Mucosa of descending colon (tissue), 3 donors: ENCODE measurements around the gene ADIRF. TPM values are rescaled to one million over a fixed set of nuclear protein-coding genes. Genes with fewer than 3 reads are reported as not detected.
"Not testable (repeated sequence)": the region's sequence is repeated elsewhere in the genome, so short reads cannot be mapped to it uniquely, and the experiment has no call there.

Experiments
- ATAC-seq: fragments of 200-7000 bp; cut with Tn5 transposase; one replicate; pipeline ENCODE4 v1.9.1; 2020; ENCODE audit warnings: mild to moderate bottlenecking, moderate library complexity
- DNase-seq, 3 donors: peaks; one replicate each; pipeline ENCODE4 v3.0.0-alpha.2; 2020
- H3K36me3 ChIP-seq: fragments of 200-600 bp; one replicate; pipeline ENCODE4 v1.8.0; 2021; ENCODE audit warnings: low read depth, mild to moderate bottlenecking
- H3K4me1 ChIP-seq: fragments of 200-600 bp; one replicate; pipeline ENCODE4 v1.8.0; 2021; ENCODE audit warnings: low read depth, mild to moderate bottlenecking
- H3K4me3 ChIP-seq: fragments of 200-600 bp; one replicate; pipeline ENCODE4 v1.8.0; 2021; ENCODE audit warnings: mild to moderate bottlenecking
- H3K9me3 ChIP-seq: fragments of 200-600 bp; one replicate; pipeline ENCODE4 v1.8.0; 2021; ENCODE audit warnings: mild to moderate bottlenecking
- intact Hi-C, 2 donors: fragments of 100-400 bp; cut with DNase I in 1 of 2; cut with micrococcal nuclease in 1 of 2; formaldehyde crosslinking; loops; one replicate each; pipeline versions ENCODE4 v1.11.0 to v1.11.1; 2022; cut with DNase I, micrococcal nuclease
- total RNA-seq, 3 donors: library from RNA; stranded (reverse); fragmentation: NEBNext Ultra II Directional in 2 of 3; extraction: Animal tissue kit (Norgen Biotek cat#: 25700) in 2 of 3; gene quantifications; one replicate each; pipeline versions ENCODE4 v1.2.1 to v1.2.4, GENCODE V29; 2021 to 2023
- donor health status: DM: no; HTN: no; CAD: no; lungs with moderate emphysema.
- donor health status: DM: no; HTN: no; CAD: no.
- donor health status: DM: no; HTN: yes; CAD: no.

Gene ADIRF
- total RNA-seq, 3 donors from 2014 or later: 48.6 to 127 (median 90.6) TPM

DNA sequence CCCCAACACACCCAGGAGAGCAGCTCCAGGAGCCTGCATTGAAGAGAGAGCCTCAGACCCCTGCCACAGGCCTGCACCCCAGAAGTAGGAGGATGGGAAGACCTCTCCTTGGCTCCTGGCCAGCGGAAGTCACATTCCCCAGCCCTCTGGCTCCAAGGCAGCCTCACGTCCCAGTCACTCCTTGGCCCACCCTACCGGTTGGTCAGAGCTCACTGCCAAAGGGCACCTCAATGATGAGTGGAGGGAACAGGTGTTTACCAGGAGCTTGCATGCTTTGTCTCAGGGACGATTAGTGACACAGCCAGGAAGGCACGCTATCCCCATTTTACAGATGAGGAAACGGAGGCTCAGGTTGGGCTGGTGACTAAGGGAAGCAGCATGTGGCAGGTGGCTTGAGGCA is 50.8 kb downstream of the ADIRF start:
- H3K9me3 ChIP-seq, H3K4me3 ChIP-seq, H3K36me3 ChIP-seq, H3K4me1 ChIP-seq, DNase-seq, intact Hi-C loops, ATAC-seq: not testable (repeated sequence)

- DNase-seq, H3K36me3 ChIP-seq, H3K4me1 ChIP-seq, H3K4me3 ChIP-seq, ATAC-seq, intact Hi-C loops, H3K9me3 ChIP-seq: not testable (repeated sequence)
Observed at GRCh38 chr10:87019504-87019903, 51.2 kb downstream of the ADIRF start.

- H3K36me3 ChIP-seq, intact Hi-C loops, H3K4me3 ChIP-seq, ATAC-seq, H3K4me1 ChIP-seq, H3K9me3 ChIP-seq, DNase-seq: not testable (repeated sequence)
Observed at GRCh38 chr10:87020056-87020455, 51.8 kb downstream of the ADIRF start, which contains the start of gene FAM25A. FAM25A (plus strand) TSS chr10:87020294; CDS start chr10:87020325, 31 bp downstream.

Other genes with a start within 250 kb of the ADIRF start
- gene BMPR1A, start 211.9 kb upstream of the ADIRF start, total RNA-seq: 100 to 1,000 TPM in 1 of 3 donors, 10 to 100 TPM in 2; 44.4 to 126 (median 45.3) TPM
- 10 to 100 TPM in 1 of 3 donors, 1 to 10 TPM in 2; 5.7 to 11.5 (median 8.3) TPM for gene MMRN2, start 10.9 kb upstream of the ADIRF start, total RNA-seq
- gene SNCG, start 9.9 kb upstream of the ADIRF start, total RNA-seq: 10 to 100 TPM in 1 of 3 donors, 1 to 10 TPM in 2; 2.9 to 22.1 (median 8.3) TPM
- not detected for gene FAM25A, start 51.8 kb downstream of the ADIRF start, total RNA-seq
- gene GLUD1, start 126.4 kb downstream of the ADIRF start, total RNA-seq: 100 to 1,000 TPM; 114 to 141 (median 131) TPM
- 10 to 100 TPM; 28.0 to 32.2 (median 28.7) TPM for gene SHLD2, start 126.7 kb downstream of the ADIRF start, total RNA-seq